H9 (cell line): ENCODE results near the gene IGF2R. TPM values are rescaled to one million over a fixed set of nuclear protein-coding genes. Genes with fewer than 3 reads are reported as not detected.

Experiments used
- DNase-seq: peaks from one replicate; pipeline ENCODE4 v3.0.0-alpha.2; 2017
- H2AFZ ChIP-seq: one replicate; pipeline ENCODE4 v1.6.1; 2013; ENCODE audit warnings: mild to moderate bottlenecking, low read length, control low read depth, moderate library complexity
- H2AK5ac ChIP-seq: 2 replicates; pipeline ENCODE4 v1.6.1; 2013; ENCODE audit warnings: low read length, control low read depth, mixed read lengths; ENCODE audit not compliant: insufficient read length
- H2BK120ac ChIP-seq: one replicate; pipeline ENCODE4 v1.6.1; 2013; ENCODE audit warnings: low read depth, mild to moderate bottlenecking, low read length, control low read depth, inconsistent platforms; ENCODE audit not compliant: poor library complexity, severe bottlenecking
- H2BK12ac ChIP-seq: 2 replicates; pipeline ENCODE4 v1.6.1; 2013; ENCODE audit warnings: low read length, control low read depth, mixed read lengths, low read depth; ENCODE audit not compliant: insufficient read length
- H2BK15ac ChIP-seq: 2 replicates; pipeline ENCODE4 v1.6.1; 2013; ENCODE audit warnings: low read depth, low read length, control low read depth
- H2BK20ac ChIP-seq: one replicate; pipeline ENCODE4 v1.6.1; 2013; ENCODE audit warnings: low read depth, mild to moderate bottlenecking, low read length, control low read depth, inconsistent platforms; ENCODE audit not compliant: poor library complexity, severe bottlenecking
- H2BK5ac ChIP-seq: 2 replicates; pipeline ENCODE4 v1.6.1; 2013; ENCODE audit warnings: low read length, control low read depth, mixed read lengths; ENCODE audit not compliant: insufficient read length
- H3K14ac ChIP-seq: 2 replicates; pipeline ENCODE4 v1.6.1; 2013; ENCODE audit warnings: low read length, control low read depth; ENCODE audit not compliant: insufficient read depth
- H3K18ac ChIP-seq: 2 replicates; pipeline ENCODE4 v1.6.1; 2013; ENCODE audit warnings: low read depth, mild to moderate bottlenecking, mixed read lengths, low read length, control low read depth; ENCODE audit not compliant: insufficient read length
- H3K23ac ChIP-seq: 2 replicates; pipeline ENCODE4 v1.6.1; 2013; ENCODE audit warnings: low read length, control low read depth, mixed read lengths, low read depth; ENCODE audit not compliant: insufficient read length
- H3K23me2 ChIP-seq: 2 replicates; pipeline ENCODE4 v1.6.1; 2013; ENCODE audit warnings: low read depth, mild to moderate bottlenecking, mixed read lengths, low read length, control low read depth; ENCODE audit not compliant: insufficient read length, poor library complexity, severe bottlenecking
- H3K27ac ChIP-seq: 2 replicates; pipeline ENCODE4 v1.5.1; 2013; ENCODE audit warnings: low read length, control low read depth, mixed read lengths, low read depth; ENCODE audit not compliant: insufficient read length
- H3K27me3 ChIP-seq: 2 replicates; pipeline ENCODE4 v1.6.1; 2013; ENCODE audit warnings: low read length, control low read depth, inconsistent platforms; ENCODE audit not compliant: insufficient read depth
- H3K4ac ChIP-seq: 2 replicates; pipeline ENCODE4 v1.6.1; 2013; ENCODE audit warnings: low read depth, mild to moderate bottlenecking, control low read depth, inconsistent platforms, low read length, moderate library complexity
- H3K4me1 ChIP-seq: 2 replicates; pipeline ENCODE4 v1.6.1; 2013; ENCODE audit warnings: low read length, control low read depth, inconsistent platforms; ENCODE audit not compliant: insufficient read depth
- H3K4me2 ChIP-seq: 2 replicates; pipeline ENCODE4 v1.6.1; 2013; ENCODE audit warnings: low read length, control low read depth, mixed read lengths; ENCODE audit not compliant: insufficient read length, insufficient read depth
- H3K56ac ChIP-seq: 2 replicates; pipeline ENCODE4 v1.6.1; 2013; ENCODE audit warnings: low read depth, mild to moderate bottlenecking, mixed read lengths, low read length, control low read depth; ENCODE audit not compliant: insufficient read length
- H3K79me1 ChIP-seq: 2 replicates; pipeline ENCODE4 v1.6.1; 2013; ENCODE audit warnings: low read depth, mild to moderate bottlenecking, moderate library complexity, low read length, control low read depth, inconsistent platforms; ENCODE audit not compliant: insufficient read depth, poor library complexity, severe bottlenecking
- H3K79me2 ChIP-seq: 2 replicates; pipeline ENCODE4 v1.6.1; 2013; ENCODE audit warnings: low read length, control low read depth, inconsistent platforms; ENCODE audit not compliant: insufficient read depth
- H3K9ac ChIP-seq: 2 replicates; pipeline ENCODE4 v1.6.1; 2013; ENCODE audit warnings: low read length, control low read depth, mixed read lengths; ENCODE audit not compliant: insufficient read length; ENCODE audit errors: extremely low read depth
- H3K9me3 ChIP-seq: one replicate; pipeline ENCODE4 v1.6.1; 2013; ENCODE audit warnings: low read depth, low read length, inconsistent platforms; ENCODE audit not compliant: control insufficient read depth
- H3T11ph ChIP-seq: one replicate; pipeline ENCODE4 v1.6.1; 2013; ENCODE audit warnings: mild to moderate bottlenecking, low read length, control low read depth, inconsistent platforms
- H4K20me1 ChIP-seq: one replicate; pipeline ENCODE4 v1.6.1; 2013; ENCODE audit not compliant: control insufficient read depth, insufficient read length, insufficient read depth
- H4K5ac ChIP-seq: 2 replicates; pipeline ENCODE4 v1.6.1; 2013; ENCODE audit warnings: low read depth, mild to moderate bottlenecking, mixed read lengths, low read length, control low read depth; ENCODE audit not compliant: insufficient read length
- H4K8ac ChIP-seq: replicated peaks from 2 replicates; pipeline ENCODE4 v1.6.1; 2013; ENCODE audit warnings: low read length, control low read depth, mixed read lengths, low read depth; ENCODE audit not compliant: insufficient read length
- H4K91ac ChIP-seq: 2 replicates; pipeline ENCODE4 v1.6.1; 2013; ENCODE audit warnings: low read depth, mild to moderate bottlenecking, moderate library complexity, mixed read lengths, low read length, control low read depth; ENCODE audit not compliant: insufficient read length
- H3K27ac Mint-ChIP-seq, 3 experiments: 2 replicates in 2 of 3; 3 replicates in 1 of 3; pipeline ENCODE4 v1.8.0; 2020 to 2021; ENCODE audit warnings: mixed read lengths in 3 of 3, mild to moderate bottlenecking in 1 of 3, moderate library complexity in 1 of 3
- H3K27me3 Mint-ChIP-seq: 2 replicates; pipeline ENCODE4 v1.8.0; 2021; ENCODE audit warnings: low read depth, mild to moderate bottlenecking, moderate library complexity, mixed read lengths
- H3K36me3 Mint-ChIP-seq, 3 experiments: 2 replicates in 2 of 3; 3 replicates in 1 of 3; pipeline ENCODE4 v1.8.0; 2020 to 2021; ENCODE audit warnings: low read depth in 3 of 3, mixed read lengths in 3 of 3; ENCODE audit not compliant: insufficient read depth in 1 of 3
- H3K4me1 Mint-ChIP-seq, 2 experiments: 2 replicates each; pipeline ENCODE4 v1.8.0; 2020; ENCODE audit warnings: mixed read lengths in 2 of 2
- H3K4me3 Mint-ChIP-seq, 2 experiments: 2 replicates in 1 of 2; 3 replicates in 1 of 2; pipeline ENCODE4 v1.8.0; 2020 to 2021; ENCODE audit warnings: mild to moderate bottlenecking in 2 of 2, mixed read lengths in 2 of 2, moderate library complexity in 1 of 2
- H3K9me3 Mint-ChIP-seq, 2 experiments: 2 replicates in 1 of 2; 3 replicates in 1 of 2; pipeline ENCODE4 v1.8.0; 2020; ENCODE audit warnings: mild to moderate bottlenecking in 2 of 2, mixed read lengths in 2 of 2, moderate library complexity in 1 of 2
- CTCF ChIP-seq: fragments of 200-600 bp; sonication (generic); conservative IDR thresholded peaks from 3 replicates; pipeline ENCODE4 v1.8.0; 2021; ENCODE audit warnings: antibody characterized with exemption, mild to moderate bottlenecking
- WGBS: extraction: QIAGEN DNeasy Blood & Tissue Kit; methylation state at CpG from one replicate; pipeline ENCODE4 v1.1.7; 2013; ENCODE audit warnings: missing lambda C conversion rate, low lambda C conversion rate, mixed read lengths; ENCODE audit not compliant: insufficient read length; ENCODE audit errors: extremely low coverage; 5-methylcytosine and 5-hydroxymethylcytosine counted together
- total RNA-seq: library from RNA; stranded (reverse); gene quantifications from 2 replicates; pipeline ENCODE4 v1.2.1, GENCODE V29; 2021

The IGF2R gene
- total RNA-seq, 1 experiment from 2014 or later = 66.7 TPM

DNA sequence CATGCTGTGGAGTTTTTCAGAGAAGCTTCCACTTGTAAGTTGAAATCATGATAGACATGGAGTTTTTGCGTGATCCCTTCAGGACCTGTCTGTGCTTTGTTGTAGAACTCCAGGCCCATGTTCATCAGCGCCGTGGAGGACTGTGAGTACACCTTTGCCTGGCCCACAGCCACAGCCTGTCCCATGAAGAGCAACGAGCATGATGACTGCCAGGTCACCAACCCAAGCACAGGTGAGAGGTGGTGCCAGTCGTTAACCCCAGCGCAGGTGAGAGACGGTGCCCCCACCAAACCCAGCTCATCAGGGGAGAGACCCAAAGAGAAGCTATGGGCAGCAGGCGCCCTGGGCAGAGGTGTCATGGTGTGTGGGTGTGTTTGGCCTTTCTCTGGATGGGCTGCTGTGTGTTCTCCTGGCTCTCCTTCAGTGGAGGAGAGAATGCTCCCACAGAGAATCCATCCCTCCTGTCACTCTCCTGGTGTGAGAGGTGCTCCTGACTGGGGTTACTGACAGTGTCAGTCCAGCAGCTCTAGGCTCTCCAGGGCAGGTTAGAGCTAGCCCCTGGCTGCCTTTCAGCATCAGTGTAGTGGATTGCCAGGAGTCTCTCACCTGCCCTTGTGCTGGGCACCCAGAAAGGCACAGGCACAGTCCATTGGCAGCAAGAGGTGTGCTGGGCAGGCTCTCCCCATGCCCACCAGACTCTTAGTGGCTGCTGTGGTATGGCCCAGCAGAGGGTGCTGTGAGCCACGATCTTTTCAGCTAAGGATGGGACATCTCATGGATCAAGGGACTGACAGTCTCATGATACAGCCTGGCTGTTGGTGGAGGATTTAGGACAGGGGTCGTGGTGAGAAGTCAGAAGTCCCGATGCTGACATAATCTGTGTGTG, 103.2 kb downstream of the IGF2R start:
- H3K9me3 ChIP-seq = no peaks in the 10 kb centered on the region
- H3K4me1 ChIP-seq = no peaks in the 10 kb centered on the region
- no peaks in the 10 kb centered on the region for H3K23me2 ChIP-seq
- no peak overlapping the region for H4K8ac ChIP-seq
- Mint-ChIP-seq H3K27me3 (no peaks in the 10 kb centered on the region), H3K4me3 (no peak overlapping the region), H3K4me1 (peaks cover 0 to 2% of the 10 kb centered on the region in 2 experiments; a peak in 1 of 4 replicates), H3K9me3 (no peaks in the 10 kb centered on the region), H3K27ac (peak overlapping the region in 2 of 3 experiments; percentile 26 to 73; a peak in 2 of 7 replicates), H3K36me3 (peaks cover 63 to 93% (median 80%) of the 10 kb centered on the region in 3 experiments; a peak in 6 of 7 replicates)
- H2BK12ac ChIP-seq = no peak overlapping the region
- H3K27ac ChIP-seq = no peak overlapping the region
- H2BK15ac ChIP-seq = no peak overlapping the region
- H3K4me2 ChIP-seq = no peak overlapping the region
- no peaks in the 10 kb centered on the region for H3K27me3 ChIP-seq
- no peaks in the 10 kb centered on the region for H4K20me1 ChIP-seq
- H3K14ac ChIP-seq = no peak overlapping the region
- no peak overlapping the region for H2BK20ac ChIP-seq
- H3K4ac ChIP-seq = no peak overlapping the region
- H3K56ac ChIP-seq = no peak overlapping the region
- H2AFZ ChIP-seq = no peak overlapping the region
- no peak overlapping the region for H4K91ac ChIP-seq
- DNase-seq = no peak
- no peak overlapping the region for H2AK5ac ChIP-seq
- TF ChIP-seq CTCF = peak; percentile 58
- H3K9ac ChIP-seq = no peak overlapping the region
- no peak overlapping the region for H3K23ac ChIP-seq
- no peaks in the 10 kb centered on the region for H3K79me1 ChIP-seq
- H2BK5ac ChIP-seq = no peak overlapping the region
- H3K79me2 ChIP-seq = no peaks in the 10 kb centered on the region
- H2BK120ac ChIP-seq = no peak overlapping the region
- H4K5ac ChIP-seq = no peak overlapping the region
- no peak overlapping the region for H3K18ac ChIP-seq
- WGBS = no CpG with 5 or more reads among the region's 11 CpGs
- no peak overlapping the region for H3T11ph ChIP-seq
